SU-DHL-6 (cell line): ENCODE results near the gene PMEPA1.

Experiments
- H2AFZ ChIP-seq: fragments of 200-600 bp; sonication (generic); 2 replicates; pipeline ENCODE4 v1.6.1; 2014; ENCODE audit warnings: low read depth, mild to moderate bottlenecking, moderate library complexity, mixed read lengths, antibody characterized with exemption, low read length; ENCODE audit not compliant: severe bottlenecking
- H3F3A ChIP-seq: fragments of 200-600 bp; shearing (Covaris generic); 2 replicates; pipeline ENCODE4 v1.6.0; 2016; ENCODE audit warnings: antibody characterized with exemption, mild to moderate bottlenecking; ENCODE audit not compliant: insufficient read depth
- H3K27ac ChIP-seq: fragments of 200-600 bp; sonication (generic); 2 replicates; pipeline ENCODE4 v1.5.1; 2016; ENCODE audit warnings: low read depth, mild to moderate bottlenecking, low read length, moderate library complexity, mixed read lengths
- H3K27me3 ChIP-seq: fragments of 200-600 bp; sonication (generic), shearing (Covaris generic); 2 replicates; pipeline ENCODE4 v1.6.0; 2014; ENCODE audit warnings: mild to moderate bottlenecking, low read length
- H3K36me3 ChIP-seq: fragments of 200-600 bp; sonication (generic); 2 replicates; pipeline ENCODE4 v1.6.1; 2014; ENCODE audit warnings: mild to moderate bottlenecking, low read length, mixed read lengths
- H3K4me2 ChIP-seq: fragments of 300-600, 200-600 bp; shearing (Covaris generic), sonication (generic); 2 replicates; pipeline ENCODE4 v1.6.0; 2014; ENCODE audit warnings: low read length, low read depth, mild to moderate bottlenecking; ENCODE audit not compliant: poor library complexity, severe bottlenecking
- H3K4me3 ChIP-seq: fragments of 200-600 bp; sonication (generic); 2 replicates; pipeline ENCODE4 v1.5.1; 2014; ENCODE audit warnings: antibody characterized with exemption, low read length, mild to moderate bottlenecking, mixed read lengths; ENCODE audit not compliant: insufficient read depth, poor library complexity, severe bottlenecking
- H3K79me2 ChIP-seq: fragments of 200-600 bp; sonication (generic); 2 replicates; pipeline ENCODE4 v1.6.1; 2014; ENCODE audit warnings: mild to moderate bottlenecking, low read length, moderate library complexity; ENCODE audit not compliant: insufficient read depth
- H3K9ac ChIP-seq: fragments of 200-600 bp; sonication (generic); 2 replicates; pipeline ENCODE4 v1.7.0; 2014; ENCODE audit warnings: mild to moderate bottlenecking, low read length
- H3K9me2 ChIP-seq: fragments of 200-600 bp; sonication (generic); replicated peaks from 2 replicates; pipeline ENCODE4 v1.6.1; 2014; ENCODE audit warnings: low read length; ENCODE audit not compliant: insufficient read depth
- H3K9me3 ChIP-seq: fragments of 200-600 bp; sonication (generic); 2 replicates; pipeline ENCODE4 v1.6.1; 2014; ENCODE audit warnings: low read length, mixed read lengths; ENCODE audit not compliant: insufficient read depth
- H4K20me1 ChIP-seq: fragments of 200-600 bp; sonication (generic); 2 replicates; pipeline ENCODE4 v1.6.1; 2014; ENCODE audit warnings: low read depth, mild to moderate bottlenecking, antibody characterized with exemption, low read length, moderate library complexity, mixed read lengths
- EZH2phosphoT487 ChIP-seq: fragments of 200-600 bp; sonication (generic), shearing (Covaris generic); conservative IDR thresholded peaks from 2 replicates; pipeline ENCODE4 v1.6.1; 2018; ENCODE audit warnings: mild to moderate bottlenecking, antibody characterized with exemption, low read length, moderate library complexity, mixed read lengths
- TF ChIP-seq, protein P1 (sequence below): fragments of 200-600 bp; sonication (generic); IDR thresholded peaks from one replicate; pipeline ENCODE4 v1.5.1; 2017; ENCODE audit warnings: antibody characterized with exemption, mild to moderate bottlenecking, low read length, moderate library complexity; ENCODE audit not compliant: insufficient read depth, poor library complexity, severe bottlenecking

The PMEPA1 gene

DNA sequence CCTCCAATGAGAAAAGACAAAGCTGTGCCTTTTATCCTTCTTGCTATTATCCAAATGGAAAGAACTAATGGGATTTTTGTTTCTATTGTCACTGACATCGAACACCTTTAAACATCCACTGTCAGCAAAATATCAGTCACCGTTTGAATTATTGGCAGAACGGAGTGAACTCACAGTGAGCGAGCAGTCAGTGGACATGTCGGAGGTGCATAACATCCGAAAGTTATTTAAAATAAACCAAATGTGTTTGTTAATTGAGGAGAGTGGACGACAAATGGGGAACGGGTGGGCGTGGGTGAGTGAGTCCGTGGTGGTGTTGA, 38.8 kb downstream of the PMEPA1 start:
- Histone ChIP-seq H3K36me3 (no peaks in the 10 kb centered on the region), H3K27ac (no peak overlapping the region), H3K9ac (no peak overlapping the region), H2AFZ (no peak overlapping the region), H3K79me2 (no peaks in the 10 kb centered on the region), H3F3A (no peaks in the 10 kb centered on the region), H3K27me3 (no peaks in the 10 kb centered on the region), H4K20me1 (no peaks in the 10 kb centered on the region), H3K9me2 (no peaks in the 10 kb centered on the region), H3K9me3 (no peaks in the 10 kb centered on the region), H3K4me2 (no peak overlapping the region), H3K4me3 (no peak overlapping the region)
- no peak for TF ChIP-seq EZH2phosphoT487
- TF ChIP-seq, protein P1, sequence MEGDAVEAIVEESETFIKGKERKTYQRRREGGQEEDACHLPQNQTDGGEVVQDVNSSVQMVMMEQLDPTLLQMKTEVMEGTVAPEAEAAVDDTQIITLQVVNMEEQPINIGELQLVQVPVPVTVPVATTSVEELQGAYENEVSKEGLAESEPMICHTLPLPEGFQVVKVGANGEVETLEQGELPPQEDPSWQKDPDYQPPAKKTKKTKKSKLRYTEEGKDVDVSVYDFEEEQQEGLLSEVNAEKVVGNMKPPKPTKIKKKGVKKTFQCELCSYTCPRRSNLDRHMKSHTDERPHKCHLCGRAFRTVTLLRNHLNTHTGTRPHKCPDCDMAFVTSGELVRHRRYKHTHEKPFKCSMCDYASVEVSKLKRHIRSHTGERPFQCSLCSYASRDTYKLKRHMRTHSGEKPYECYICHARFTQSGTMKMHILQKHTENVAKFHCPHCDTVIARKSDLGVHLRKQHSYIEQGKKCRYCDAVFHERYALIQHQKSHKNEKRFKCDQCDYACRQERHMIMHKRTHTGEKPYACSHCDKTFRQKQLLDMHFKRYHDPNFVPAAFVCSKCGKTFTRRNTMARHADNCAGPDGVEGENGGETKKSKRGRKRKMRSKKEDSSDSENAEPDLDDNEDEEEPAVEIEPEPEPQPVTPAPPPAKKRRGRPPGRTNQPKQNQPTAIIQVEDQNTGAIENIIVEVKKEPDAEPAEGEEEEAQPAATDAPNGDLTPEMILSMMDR = no peak

DNA sequence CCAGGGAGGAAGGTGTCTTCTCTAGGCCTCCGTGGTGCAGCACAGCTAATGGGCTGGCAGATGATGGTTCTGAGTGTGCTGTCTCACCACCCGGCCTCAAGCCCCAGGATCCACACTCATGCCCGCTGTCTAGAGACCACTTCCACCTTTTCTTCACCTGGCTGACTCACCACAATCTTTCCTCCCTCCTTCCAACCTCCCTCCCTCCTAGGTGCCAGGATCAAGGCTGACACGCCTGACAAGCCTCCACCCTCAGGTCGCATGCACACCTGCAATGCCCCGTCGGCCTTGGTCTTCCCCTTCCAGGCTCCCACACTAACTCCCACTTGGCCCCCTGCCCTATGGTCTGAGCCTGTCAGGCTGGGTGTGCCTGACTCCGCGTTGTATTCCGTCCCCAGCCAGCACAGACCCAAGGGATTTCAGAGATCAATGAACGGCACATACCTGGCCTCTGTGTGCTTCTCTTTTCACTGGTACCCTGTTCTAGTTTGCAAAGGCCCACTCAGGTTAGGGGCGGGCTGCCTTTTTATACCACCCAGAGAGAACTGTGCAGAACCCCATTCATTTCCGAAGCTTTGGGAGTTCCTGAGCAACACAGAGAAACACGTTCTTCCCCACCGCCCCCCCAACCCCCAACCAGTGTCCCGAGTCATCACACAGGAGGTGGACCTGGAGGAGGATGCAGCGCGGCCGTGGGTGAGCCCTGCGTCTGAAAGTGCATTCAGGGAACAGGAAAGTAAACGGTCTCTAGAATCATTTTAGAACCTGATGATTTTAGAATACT, 39.3 kb downstream of the PMEPA1 start:
- Histone ChIP-seq H3K4me2 (no peak overlapping the region), H3K79me2 (no peaks in the 10 kb centered on the region)

DNA sequence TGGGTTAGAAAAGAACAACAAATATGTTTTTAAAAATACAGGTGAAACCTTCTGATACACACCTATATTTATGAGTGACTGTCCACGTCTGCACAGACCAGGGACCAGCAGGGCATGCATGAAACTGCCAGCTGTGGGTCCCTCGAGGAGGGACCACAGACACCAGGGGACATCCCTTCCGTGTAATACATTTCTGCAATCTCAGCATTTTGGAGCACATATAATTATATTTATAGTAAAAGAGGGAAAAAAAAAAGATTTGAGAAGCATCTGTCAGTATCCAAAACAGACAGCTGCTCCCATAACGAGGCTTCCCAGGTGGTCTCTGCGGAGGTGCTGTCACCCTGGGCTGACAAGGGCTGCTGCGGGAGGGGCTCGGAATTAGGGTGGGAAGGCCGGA, 40.2 kb downstream of the PMEPA1 start:
- TF ChIP-seq, protein P1 = no peak
- TF ChIP-seq EZH2phosphoT487 = no peak
- no peaks in the 10 kb centered on the region for H3K9me3 ChIP-seq
- H2AFZ ChIP-seq = no peak overlapping the region
- H4K20me1 ChIP-seq = no peaks in the 10 kb centered on the region
- no peaks in the 10 kb centered on the region for H3K36me3 ChIP-seq
- no peak overlapping the region for H3K4me2 ChIP-seq
- no peaks in the 10 kb centered on the region for H3K9me2 ChIP-seq
- H3K9ac ChIP-seq = no peak overlapping the region
- H3K27ac ChIP-seq = no peak overlapping the region
- no peak overlapping the region for H3K4me3 ChIP-seq
- H3F3A ChIP-seq = no peaks in the 10 kb centered on the region
- H3K27me3 ChIP-seq = no peaks in the 10 kb centered on the region
- no peaks in the 10 kb centered on the region for H3K79me2 ChIP-seq

More for the DNA sequence above, 39.3 kb downstream of the PMEPA1 start:
- no peaks in the 10 kb centered on the region for H3K9me3 ChIP-seq
- no peaks in the 10 kb centered on the region for H3K9me2 ChIP-seq
- H3K4me3 ChIP-seq = no peak overlapping the region
- no peak overlapping the region for H2AFZ ChIP-seq
- no peaks in the 10 kb centered on the region for H4K20me1 ChIP-seq
- H3K27me3 ChIP-seq = no peaks in the 10 kb centered on the region
- H3K9ac ChIP-seq = no peak overlapping the region
- no peak overlapping the region for H3K27ac ChIP-seq
- no peaks in the 10 kb centered on the region for H3K36me3 ChIP-seq
- TF ChIP-seq, protein P1 = no peak
- TF ChIP-seq EZH2phosphoT487 = no peak
- H3F3A ChIP-seq = no peaks in the 10 kb centered on the region
